Astrocyte (in vitro differentiated cells and primary cell): ENCODE results near the gene TRIM8. TPM values are rescaled to one million over a fixed set of nuclear protein-coding genes. Genes with fewer than 3 reads are reported as not detected.

Source experiments
- DNase-seq: peaks from one replicate; pipeline ENCODE4 v3.0.0-alpha.2; 2010; ENCODE audit warnings: low read depth
- FAIRE-seq: peaks from 2 replicates; lab custom pipeline; 2011; peaks lifted over from hg19 to GRCh38; lab: Jason Lieb, UNC
- H2AFZ ChIP-seq: 2 replicates; pipeline ENCODE4 v1.6.0; 2012; ENCODE audit warnings: low read depth, low read length, inconsistent platforms
- H3K27ac ChIP-seq: 2 replicates; pipeline ENCODE4 v1.5.1; 2011; ENCODE audit warnings: low read depth, low read length, inconsistent platforms
- H3K27me3 ChIP-seq: 2 replicates; pipeline ENCODE4 v1.6.0; 2011; ENCODE audit warnings: low read length, inconsistent platforms; ENCODE audit not compliant: insufficient read depth
- H3K36me3 ChIP-seq: 2 replicates; pipeline ENCODE4 v1.5.1; 2011; ENCODE audit warnings: low read length, inconsistent platforms; ENCODE audit not compliant: insufficient read depth
- H3K4me1 ChIP-seq: 2 replicates; pipeline ENCODE4 v1.5.1; 2011; ENCODE audit warnings: low read length, inconsistent platforms; ENCODE audit not compliant: insufficient read depth
- H3K4me2 ChIP-seq: 2 replicates; pipeline ENCODE4 v1.6.0; 2012; ENCODE audit warnings: low read length, inconsistent platforms
- H3K4me3 ChIP-seq: 2 replicates; pipeline ENCODE4 v1.5.1; 2011; ENCODE audit warnings: low read depth, mild to moderate bottlenecking, low read length, inconsistent platforms; ENCODE audit not compliant: insufficient read depth
- H3K79me2 ChIP-seq: 2 replicates; pipeline ENCODE4 v1.6.0; 2012; ENCODE audit warnings: mild to moderate bottlenecking, low read length, inconsistent platforms; ENCODE audit not compliant: insufficient read depth
- H3K9ac ChIP-seq: 2 replicates; pipeline ENCODE4 v1.6.0; 2012; ENCODE audit warnings: mild to moderate bottlenecking, low read length, inconsistent platforms
- H3K9me3 ChIP-seq: 2 replicates; pipeline ENCODE4 v1.5.1; 2012; ENCODE audit warnings: low read depth, mild to moderate bottlenecking, low read length, inconsistent platforms; ENCODE audit not compliant: insufficient read depth
- H4K20me1 ChIP-seq: 2 replicates; pipeline ENCODE4 v1.6.0; 2012; ENCODE audit warnings: low read length, inconsistent platforms; ENCODE audit not compliant: insufficient read depth
- H3K27ac Mint-ChIP-seq: one replicate; pipeline ENCODE4 v1.8.0; 2021; ENCODE audit warnings: mild to moderate bottlenecking, mixed read lengths; ENCODE audit not compliant: unreplicated experiment
- H3K27me3 Mint-ChIP-seq: one replicate; pipeline ENCODE4 v1.8.0; 2021; ENCODE audit warnings: low read depth, mixed read lengths; ENCODE audit not compliant: unreplicated experiment
- H3K36me3 Mint-ChIP-seq: one replicate; pipeline ENCODE4 v1.8.0; 2021; ENCODE audit warnings: low read depth, mixed read lengths; ENCODE audit not compliant: unreplicated experiment
- H3K4me1 Mint-ChIP-seq: one replicate; pipeline ENCODE4 v1.8.0; 2021; ENCODE audit warnings: low read depth, mixed read lengths; ENCODE audit not compliant: unreplicated experiment
- H3K4me3 Mint-ChIP-seq: one replicate; pipeline ENCODE4 v1.8.0; 2021; ENCODE audit warnings: mild to moderate bottlenecking, moderate library complexity, mixed read lengths; ENCODE audit not compliant: unreplicated experiment
- H3K9me3 Mint-ChIP-seq: one replicate; pipeline ENCODE4 v1.8.0; 2021; ENCODE audit warnings: mild to moderate bottlenecking, mixed read lengths; ENCODE audit not compliant: unreplicated experiment
- EZH2 ChIP-seq: IDR thresholded peaks from 2 replicates; pipeline ENCODE4 v1.6.1; 2012; ENCODE audit warnings: mild to moderate bottlenecking, low read length, inconsistent platforms; ENCODE audit not compliant: insufficient read depth
- total RNA-seq: library from RNA; stranded (reverse); gene quantifications from 2 replicates; pipeline ENCODE4 v1.2.1, GENCODE V29; 2021
- TF ChIP-seq, protein P1 (sequence below): IDR thresholded peaks from 2 replicates; pipeline ENCODE4 v1.5.1; 2011; ENCODE audit warnings: low read depth, mild to moderate bottlenecking, inconsistent platforms, low read length, moderate library complexity; ENCODE audit not compliant: insufficient read depth

The TRIM8 gene
- total RNA-seq, 1 donor from 2014 or later = 117 TPM

GRCh38 chr10:102648889-102649796 lies 4.9 kb downstream of the TRIM8 start:
- H3K36me3 ChIP-seq = peaks cover 11% of the 10 kb centered on the region

DNA sequence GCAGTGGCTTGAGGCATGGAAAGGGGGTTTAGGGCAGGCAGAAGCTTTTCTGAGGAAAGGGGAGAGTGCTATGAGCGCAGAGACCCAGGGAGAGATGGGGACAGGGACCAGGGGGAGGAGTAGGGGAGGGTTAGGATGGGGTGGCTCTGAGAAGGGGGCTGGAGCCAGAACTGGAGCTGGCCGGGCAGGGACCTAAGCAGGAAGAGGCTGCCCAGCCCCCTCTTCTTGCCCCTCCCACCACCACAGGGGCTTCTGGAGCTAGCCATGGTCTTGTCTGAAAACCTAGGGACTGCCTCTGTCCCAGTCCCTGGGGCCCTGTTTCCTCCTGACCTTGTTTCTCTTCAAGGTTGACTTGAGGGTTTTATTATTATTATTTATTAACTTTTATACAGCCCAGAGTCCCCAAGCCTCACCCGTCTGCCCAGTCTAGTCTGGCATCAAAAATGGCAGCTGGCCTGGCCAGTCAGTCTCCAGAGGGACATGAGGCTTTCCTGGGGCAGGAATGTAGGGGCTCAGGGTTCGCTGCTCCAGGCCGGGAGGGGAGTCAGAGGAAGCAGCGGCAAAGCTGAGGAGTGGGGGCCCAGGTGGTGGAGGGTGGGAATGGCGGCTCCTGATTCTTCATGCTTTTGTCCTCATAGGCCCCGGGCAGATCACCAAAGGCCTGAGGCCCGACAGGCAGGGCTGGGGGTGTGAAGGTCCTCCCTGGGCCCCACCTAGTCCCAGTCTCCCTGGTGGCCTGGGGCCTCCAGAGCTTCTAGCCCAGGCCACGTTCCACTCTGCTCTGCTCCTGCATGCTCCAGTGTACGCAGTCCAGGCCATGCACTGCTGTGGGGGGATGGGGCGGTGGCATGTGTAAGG lies 5.7 kb downstream of the TRIM8 start:
- peak overlapping the region; percentile 93 for H3K4me2 ChIP-seq
- peak overlapping the region; percentile 23 for H3K9ac ChIP-seq
- peaks cover 18% of the 10 kb centered on the region for H3K36me3 ChIP-seq
- Mint-ChIP-seq H3K9me3 (no peaks in the 10 kb centered on the region), H3K4me3 (no peak overlapping the region), H3K36me3 (peaks cover 13% of the 10 kb centered on the region), H3K27ac (no peak overlapping the region), H3K4me1 (peaks cover 48% of the 10 kb centered on the region), H3K27me3 (no peaks in the 10 kb centered on the region)
- FAIRE-seq = no peak
- H3K9me3 ChIP-seq = no peaks in the 10 kb centered on the region
- H3K4me1 ChIP-seq = peaks cover 43% of the 10 kb centered on the region
- H4K20me1 ChIP-seq = peaks cover 98% of the 10 kb centered on the region
- no peak overlapping the region for H3K27ac ChIP-seq
- no peak for TF ChIP-seq EZH2
- TF ChIP-seq, protein P1, sequence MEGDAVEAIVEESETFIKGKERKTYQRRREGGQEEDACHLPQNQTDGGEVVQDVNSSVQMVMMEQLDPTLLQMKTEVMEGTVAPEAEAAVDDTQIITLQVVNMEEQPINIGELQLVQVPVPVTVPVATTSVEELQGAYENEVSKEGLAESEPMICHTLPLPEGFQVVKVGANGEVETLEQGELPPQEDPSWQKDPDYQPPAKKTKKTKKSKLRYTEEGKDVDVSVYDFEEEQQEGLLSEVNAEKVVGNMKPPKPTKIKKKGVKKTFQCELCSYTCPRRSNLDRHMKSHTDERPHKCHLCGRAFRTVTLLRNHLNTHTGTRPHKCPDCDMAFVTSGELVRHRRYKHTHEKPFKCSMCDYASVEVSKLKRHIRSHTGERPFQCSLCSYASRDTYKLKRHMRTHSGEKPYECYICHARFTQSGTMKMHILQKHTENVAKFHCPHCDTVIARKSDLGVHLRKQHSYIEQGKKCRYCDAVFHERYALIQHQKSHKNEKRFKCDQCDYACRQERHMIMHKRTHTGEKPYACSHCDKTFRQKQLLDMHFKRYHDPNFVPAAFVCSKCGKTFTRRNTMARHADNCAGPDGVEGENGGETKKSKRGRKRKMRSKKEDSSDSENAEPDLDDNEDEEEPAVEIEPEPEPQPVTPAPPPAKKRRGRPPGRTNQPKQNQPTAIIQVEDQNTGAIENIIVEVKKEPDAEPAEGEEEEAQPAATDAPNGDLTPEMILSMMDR = no peak
- peaks cover 97% of the 10 kb centered on the region for H3K79me2 ChIP-seq
- DNase-seq = no peak
- no peak overlapping the region for H2AFZ ChIP-seq
- H3K27me3 ChIP-seq = no peaks in the 10 kb centered on the region
- H3K4me3 ChIP-seq = no peak overlapping the region

More at GRCh38 chr10:102648889-102649796, 4.9 kb downstream of the TRIM8 start:
- no peak for DNase-seq
- H3K4me2 ChIP-seq = peak overlapping the region; percentile 93
- no peaks in the 10 kb centered on the region for H3K9me3 ChIP-seq
- H3K27ac Mint-ChIP-seq = peak overlapping the region; percentile 41
- H3K79me2 ChIP-seq = peaks cover 98% of the 10 kb centered on the region
- H3K9ac ChIP-seq = peak overlapping the region; percentile 23
- FAIRE-seq = no peak
- no peaks in the 10 kb centered on the region for H3K27me3 Mint-ChIP-seq
- no peak for TF ChIP-seq EZH2
- TF ChIP-seq, protein P1 = no peak
- peaks cover 48% of the 10 kb centered on the region for H3K4me1 Mint-ChIP-seq
- peaks cover 43% of the 10 kb centered on the region for H3K4me1 ChIP-seq
- no peak overlapping the region for H3K27ac ChIP-seq
- H3K27me3 ChIP-seq = no peaks in the 10 kb centered on the region
- no peak overlapping the region for H3K4me3 ChIP-seq
- H2AFZ ChIP-seq = no peak overlapping the region
- H3K4me3 Mint-ChIP-seq = peak overlapping the region; percentile 78
- H4K20me1 ChIP-seq = peaks cover 97% of the 10 kb centered on the region
- H3K9me3 Mint-ChIP-seq = no peaks in the 10 kb centered on the region
- H3K36me3 Mint-ChIP-seq = peaks cover 14% of the 10 kb centered on the region
